Liver (tissue), 9 donors: ENCODE measurements around the gene ZNF592. TPM values are rescaled to one million over a fixed set of nuclear protein-coding genes. Genes with fewer than 3 reads are reported as not detected.
"Not testable (repeated sequence)": the region's sequence is repeated elsewhere in the genome, so short reads cannot be mapped to it uniquely, and the experiment has no call there.

Experiments
- DNase-seq: peaks from one replicate; pipeline ENCODE4 v3.0.0-alpha.2; 2017; ENCODE audit warnings: low spot score
- H3K27ac ChIP-seq, 2 donors: one replicate each; pipeline ENCODE4 v1.7.0; 2013; ENCODE audit warnings: inconsistent platforms in 2 of 2, low read length in 2 of 2, control low read depth in 1 of 2, low read depth in 1 of 2, mild to moderate bottlenecking in 1 of 2
- H3K27me3 ChIP-seq, 4 donors: one replicate each; pipeline versions ENCODE4 v1.6.1 to v1.7.0; 2013; ENCODE audit warnings: low read length in 3 of 4, inconsistent platforms in 1 of 4, mild to moderate bottlenecking in 1 of 4, moderate library complexity in 1 of 4; ENCODE audit not compliant: control insufficient read depth in 4 of 4, insufficient read depth in 4 of 4
- H3K36me3 ChIP-seq, 4 donors: one replicate each; pipeline versions ENCODE4 v1.6.1 to v1.7.0; 2013; ENCODE audit warnings: low read length in 3 of 4, mild to moderate bottlenecking in 3 of 4, low read depth in 1 of 4, moderate library complexity in 1 of 4; ENCODE audit not compliant: control insufficient read depth in 4 of 4, insufficient read depth in 3 of 4
- H3K4me1 ChIP-seq, 4 donors: one replicate each; pipeline versions ENCODE4 v1.6.1 to v1.7.0; 2013; ENCODE audit warnings: low read length in 3 of 4, mild to moderate bottlenecking in 3 of 4, moderate library complexity in 1 of 4; ENCODE audit not compliant: control insufficient read depth in 4 of 4, insufficient read depth in 4 of 4
- H3K4me3 ChIP-seq, 3 donors: one replicate each; pipeline versions ENCODE4 v1.6.1 to v1.7.0; 2013; ENCODE audit warnings: low read length in 3 of 3, control low read depth in 1 of 3, low read depth in 1 of 3, mild to moderate bottlenecking in 1 of 3
- H3K9ac ChIP-seq, 2 donors: one replicate each; pipeline ENCODE4 v1.7.0; 2013; ENCODE audit warnings: low read length in 2 of 2, mild to moderate bottlenecking in 2 of 2, moderate library complexity in 2 of 2, control low read depth in 1 of 2, low read depth in 1 of 2
- H3K9me3 ChIP-seq, 4 donors: one replicate each; pipeline versions ENCODE4 v1.6.1 to v1.7.0; 2013; ENCODE audit warnings: low read length in 3 of 4; ENCODE audit not compliant: control insufficient read depth in 4 of 4
- ATF3 ChIP-seq: IDR thresholded peaks from 2 replicates; pipeline ENCODE4 v1.6.1; 2016; ENCODE audit warnings: antibody characterized with exemption
- CTCF ChIP-seq: fragments of 150-350 bp; IDR thresholded peaks from 2 replicates; pipeline ENCODE4 v1.5.1; 2017; ENCODE audit warnings: improper control_type of control experiment, low read depth, low read length; ENCODE audit not compliant: missing input control
- FOXA1 ChIP-seq: IDR thresholded peaks from 2 replicates; pipeline ENCODE4 v1.6.1; 2016; ENCODE audit warnings: antibody characterized with exemption
- FOXA2 ChIP-seq: IDR thresholded peaks from 2 replicates; pipeline ENCODE4 v1.6.1; 2016; ENCODE audit warnings: antibody characterized with exemption
- HNF4G ChIP-seq: IDR thresholded peaks from 2 replicates; pipeline ENCODE4 v1.6.1; 2016; ENCODE audit warnings: antibody characterized with exemption
- JUND ChIP-seq, 2 donors: IDR thresholded peaks; 2 replicates each; pipeline ENCODE4 v1.6.1; 2016; ENCODE audit warnings: antibody characterized with exemption in 2 of 2
- MAX ChIP-seq: IDR thresholded peaks from 2 replicates; pipeline ENCODE4 v1.6.1; 2016; ENCODE audit warnings: antibody characterized with exemption
- RAD21 ChIP-seq, 2 donors: IDR thresholded peaks; 2 replicates each; pipeline ENCODE4 v1.6.1; 2016; ENCODE audit warnings: antibody characterized with exemption in 2 of 2, mild to moderate bottlenecking in 2 of 2
- REST ChIP-seq: IDR thresholded peaks from 2 replicates; pipeline ENCODE4 v1.6.1; 2016; ENCODE audit warnings: antibody characterized with exemption, mild to moderate bottlenecking
- SP1 ChIP-seq: IDR thresholded peaks from 2 replicates; pipeline ENCODE4 v1.6.1; 2018; ENCODE audit warnings: antibody characterized with exemption, mild to moderate bottlenecking
- YY1 ChIP-seq: IDR thresholded peaks from 2 replicates; pipeline ENCODE4 v1.6.1; 2016; ENCODE audit warnings: antibody characterized with exemption, mild to moderate bottlenecking
- WGBS: extraction: QIAGEN DNeasy Blood & Tissue Kit; methylation state at CpG from one replicate; pipeline ENCODE4 v1.1.7; 2013; 5-methylcytosine and 5-hydroxymethylcytosine counted together
- polyA plus RNA-seq, 2 donors: library from polyadenylated mRNA; stranded (reverse) in 1 of 2; unstranded in 1 of 2; fragments of 200-250 nt in 1 of 2; fragments of >200 nt in 1 of 2; fragmentation: Nextera tagmentation in 1 of 2; extraction: Ambion mirVana in 1 of 2; gene quantifications; one replicate each; pipeline versions ENCODE4 v1.2.1 to v1.2.3, GENCODE V29; 2013 to 2015
- total RNA-seq, 2 donors: library from RNA; depleted of rRNA; stranded (reverse); fragments of >200 nt; gene quantifications; one replicate each; pipeline ENCODE4 v1.2.3, GENCODE V29; 2014
- donor health status: healthy.
- donor health status: healthy.
- donor health status: healthy.
- donor health status: healthy.
- donor health status: healthy.

ZNF592 gene
- total and polyA plus RNA-seq, 4 donors, result 4.4 to 10.6 (median 7.5) TPM

GRCh38 chr15:84750583-84751092, 2.2 kb downstream of the ZNF592 start:
- no peak for DNase-seq
- peaks cover 18 to 70% (median 50%) of the 10 kb centered on the region in 4 donors for H3K4me1 ChIP-seq

GRCh38 chr15:84751721-84752120, 3.3 kb downstream of the ZNF592 start:
- not testable (repeated sequence) for DNase-seq, H3K9me3 ChIP-seq, H3K36me3 ChIP-seq, H3K27me3 ChIP-seq, H3K4me3 ChIP-seq, H3K9ac ChIP-seq
- H3K27ac ChIP-seq, result peak overlapping the region in 1 of 2 donors; percentile 63
- 70% methylated on average over 6 of the region's 6 CpGs for WGBS
- peaks cover 26 to 75% (median 57%) of the 10 kb centered on the region in 4 donors for H3K4me1 ChIP-seq

More at GRCh38 chr15:84750583-84751092, 2.2 kb downstream of the ZNF592 start:
- Histone ChIP-seq H3K9ac (peak overlapping the region; percentile 51 to 63), H3K9me3 (no peaks in the 10 kb centered on the region), H3K27ac (peak overlapping the region; percentile 45 to 66), H3K4me3 (peak overlapping the region in 1 of 3 donors; percentile 21), H3K27me3 (no peaks in the 10 kb centered on the region), H3K36me3 (no peaks in the 10 kb centered on the region)
- WGBS, result 42% methylated on average over 2 of the region's 2 CpGs
- no peak for TF ChIP-seq SP1
- no peak for TF ChIP-seq CTCF
- TF ChIP-seq FOXA1, result no peak
- TF ChIP-seq ATF3, result no peak
- TF ChIP-seq RAD21 (IDR thresholded peaks at IDR 0.05), result no peak
- no peak for TF ChIP-seq FOXA2

- peak overlapping the region in 1 of 3 donors; percentile 6 for H3K4me3 ChIP-seq
- H3K27ac ChIP-seq, result peak overlapping the region; percentile 63 to 93
- no peak for TF ChIP-seq HNF4G
- TF ChIP-seq SP1, result no peak
- no peak for TF ChIP-seq FOXA2
- no peak for TF ChIP-seq RAD21 (IDR thresholded peaks at IDR 0.05)
- TF ChIP-seq REST, result no peak
- TF ChIP-seq MAX, result no peak
- no peak for TF ChIP-seq FOXA1
- no peak for TF ChIP-seq JUND (IDR thresholded peaks at IDR 0.05)
- TF ChIP-seq YY1, result no peak
- no peak for DNase-seq
- H3K36me3 ChIP-seq, result no peaks in the 10 kb centered on the region
- H3K9ac ChIP-seq, result peak overlapping the region in 1 of 2 donors; percentile 29
- no peaks in the 10 kb centered on the region for H3K9me3 ChIP-seq
- 82% methylated on average over 1 of the region's 1 CpG for WGBS
- no peaks in the 10 kb centered on the region for H3K27me3 ChIP-seq
- H3K4me1 ChIP-seq, result peaks cover 25 to 74% (median 56%) of the 10 kb centered on the region in 4 donors
Observed at GRCh38 chr15:84752195-84752594, 3.8 kb downstream of the ZNF592 start.
